GM12878 (cell line): ENCODE data around the gene SELENOM.

ENCODE experiments used
- CBX5 ChIP-seq: sonication (generic); IDR thresholded peaks from 2 replicates; pipeline ENCODE4 v1.6.1; 2016; ENCODE audit warnings: low read depth, moderate library complexity, mild to moderate bottlenecking, inconsistent platforms
- CEBPZ ChIP-seq: fragments of 150-350 bp; IDR thresholded peaks from 2 replicates; pipeline ENCODE4 v1.6.1; 2016; ENCODE audit warnings: low read depth, low read length
- CHD2 ChIP-seq: IDR thresholded peaks from 2 replicates; pipeline ENCODE4 v1.6.1; 2011; ENCODE audit warnings: low read depth, low read length, improper control_type of control experiment, borderline replicate concordance
- CTCF ChIP-seq, 3 experiments: IDR thresholded peaks in 2 of 3; conservative IDR thresholded peaks in 1 of 3; 2 replicates each; pipeline ENCODE4 v1.5.1; 2011; ENCODE audit warnings: low read depth in 3 of 3, low read length in 3 of 3, mild to moderate bottlenecking in 3 of 3, control low read depth in 2 of 3, moderate library complexity in 2 of 3, inconsistent platforms in 1 of 3, mixed read lengths in 1 of 3; ENCODE audit not compliant: control insufficient read depth in 2 of 3, insufficient read depth in 1 of 3; ENCODE audit errors: extremely low read depth in 1 of 3
- EZH2 ChIP-seq: IDR thresholded peaks from 2 replicates; pipeline ENCODE4 v1.6.1; 2012; ENCODE audit warnings: low read depth, mild to moderate bottlenecking, control low read depth, inconsistent platforms, low read length, borderline replicate concordance; ENCODE audit not compliant: control insufficient read depth
- HDGF ChIP-seq: fragments of 450-650 bp; IDR thresholded peaks from 2 replicates; pipeline ENCODE4 v1.6.1; 2016; ENCODE audit warnings: antibody characterized with exemption
- MXI1 ChIP-seq: fragments of 150-350 bp; IDR thresholded peaks from 2 replicates; pipeline ENCODE4 v1.6.1; 2011; ENCODE audit warnings: low read depth, mild to moderate bottlenecking, inconsistent platforms, low read length, improper control_type of control experiment
- PBX3 ChIP-seq: IDR thresholded peaks from 2 replicates; pipeline ENCODE4 v1.6.1; 2011; ENCODE audit warnings: mild to moderate bottlenecking, low read depth, low read length, moderate library complexity; ENCODE audit not compliant: insufficient replicate concordance
- SREBF2 ChIP-seq: IDR thresholded peaks from 2 replicates; pipeline ENCODE4 v1.6.1; 2012; ENCODE audit warnings: mild to moderate bottlenecking, low read length
- ZBTB11 ChIP-seq: fragments of 450-650 bp; formaldehyde crosslinking; IDR thresholded peaks from 2 replicates; pipeline ENCODE4 v1.5.0; 2022; ENCODE audit warnings: mild to moderate bottlenecking, missing genetic modification characterization
- ZSCAN29 ChIP-seq: fragments of 450-650 bp; IDR thresholded peaks from 2 replicates; pipeline ENCODE4 v1.6.1; 2017; ENCODE audit warnings: mild to moderate bottlenecking, moderate library complexity

- TF ChIP-seq CHD2 (no peak), HDGF (no peak), MXI1 (no peak), SREBF2 (no peak), PBX3 (no peak), ZSCAN29 (no peak), CBX5 (no peak), ZBTB11 (CRISPR knock-in tag) (no peak), CTCF (IDR thresholded peaks at IDR 0.05 in 2 of 3, conservative IDR thresholded peaks at IDR 0.05 in 1 of 3; ENCODE audit: control insufficient read depth in 2 of 3, extremely low read depth in 1 of 3, insufficient read depth in 1 of 3, low read depth in 3 of 3, low read length in 3 of 3) (no peak), CEBPZ (no peak), EZH2 (no peak)
These were observed 27.3 kb upstream of the SELENOM start for GRCh38 chr22:31134688-31135087.
